ENCODE measurements around the gene UGT1A1. TPM values are rescaled to one million over a fixed set of nuclear protein-coding genes. Genes with fewer than 3 reads are reported as not detected.

Gene UGT1A1
- total RNA-seq, 1 experiment from 2014 or later: not detected

GRCh38 chr2:233807966-233808935 is 48.2 kb downstream of the UGT1A1 start:
- Histone ChIP-seq H2AFZ (ENCODE audit: low read depth, low read length, poor library complexity, severe bottlenecking) (no peak overlapping the region), H3K4me3 (replicated peaks in 1 of 2; ENCODE audit: low read depth in 1 of 2, low read length in 2 of 2) (no peak overlapping the region), H3K36me3 (ENCODE audit: control insufficient read depth in 1 of 2, insufficient read depth in 2 of 2, low read length in 2 of 2) (no peaks in the 10 kb centered on the region), H3K27ac (ENCODE audit: low read depth, low read length) (no peak overlapping the region), H4K20me1 (ENCODE audit: insufficient read depth) (no peaks in the 10 kb centered on the region), H3K9me3 (ENCODE audit: control insufficient read depth in 1 of 2, insufficient read depth in 1 of 2, low read depth in 1 of 2, low read length in 2 of 2) (no peaks in the 10 kb centered on the region), H3K4me2 (ENCODE audit: low read length) (no peak overlapping the region), H3K27me3 (ENCODE audit: insufficient read depth, low read length) (no peaks in the 10 kb centered on the region; the same call in 1 of the 2 replicates), H3K9ac (ENCODE audit: low read length) (no peak overlapping the region), H3K9me2 (ENCODE audit: insufficient read depth) (no peaks in the 10 kb centered on the region), H3K4me1 (ENCODE audit: control insufficient read depth in 1 of 2, insufficient read depth in 2 of 2, low read length in 2 of 2) (no peaks in the 10 kb centered on the region), H3K79me2 (ENCODE audit: insufficient read depth, low read length) (no peaks in the 10 kb centered on the region)
- ChIA-PET POLR2A (no interaction called here), CTCF (no interaction called here), RAD21 (ENCODE audit: low non-redundant PET in 1 of 2, low total read pairs in 2 of 2, uncharacterized antibody in 2 of 2, unreplicated experiment in 2 of 2) (no interaction called here)
- intact Hi-C loops (cut with micrococcal nuclease): no loop called here
- TF ChIP-seq FOSL1 (IDR thresholded peaks at IDR 0.05; ENCODE audit: low read depth) (no peak), CTCF (IDR thresholded peaks at IDR 0.05 in 2 of 3, conservative IDR thresholded peaks at IDR 0.05 in 1 of 3; ENCODE audit: borderline replicate concordance in 1 of 3, insufficient read depth in 1 of 3, low read depth in 2 of 3, low read length in 2 of 3) (no peak), POLR2AphosphoS5 (IDR thresholded peaks at IDR 0.05; ENCODE audit: low read depth, low read length) (no peak), MAX (IDR thresholded peaks at IDR 0.05) (no peak), YY1 (IDR thresholded peaks at IDR 0.05; ENCODE audit: extremely low read depth, insufficient replicate concordance, low read depth, low read length) (no peak), SIN3A (IDR thresholded peaks at IDR 0.05; ENCODE audit: low read depth) (no peak), CBX3 (IDR thresholded peaks at IDR 0.05; ENCODE audit: low read depth) (no peak), ZFX (IDR thresholded peaks at IDR 0.05) (no peak), RAD21 (IDR thresholded peaks at IDR 0.05; ENCODE audit: low read depth) (no peak), EZH2 (IDR thresholded peaks at IDR 0.05) (no peak), EGR1 (IDR thresholded peaks at IDR 0.05; ENCODE audit: low read depth) (no peak), SRF (IDR thresholded peaks at IDR 0.05; ENCODE audit: low read depth) (no peak), JUND (IDR thresholded peaks at IDR 0.05) (no peak), CEBPB (IDR thresholded peaks at IDR 0.05; ENCODE audit: low read depth) (no peak), ZBTB33 (IDR thresholded peaks at IDR 0.05; ENCODE audit: extremely low read depth, insufficient replicate concordance, low read length) (no peak)
- no peak for ATAC-seq
- no TSS peak for BruUV-seq (replicated peaks)
- no peak for DNase-seq (ENCODE audit: low read depth, low spot score)
